Measurements from ENCODE around the gene FRA10AC1. TPM values are rescaled to one million over a fixed set of nuclear protein-coding genes. Genes with fewer than 3 reads are reported as not detected.
A peak's percentile ranks its signal among the peaks of the same experiment; 100 is the strongest.
"Not testable (repeated sequence)": the region's sequence is repeated elsewhere in the genome, so short reads cannot be mapped to it uniquely, and the experiment has no call there.

The FRA10AC1 gene
- total RNA-seq, 6 donors from 2014 or later, result 7.4 to 28.9 (median 12.2) TPM

GRCh38 chr10:93697207-93697606, 5.2 kb downstream of the FRA10AC1 start:
- no peak overlapping the region for H3K27ac ChIP-seq
- H3K27me3 ChIP-seq, result no peaks in the 10 kb centered on the region
- DNase-seq, result no peak
- TF ChIP-seq POLR2AphosphoS5 (IDR thresholded peaks at IDR 0.05) (no peak), EP300 (IDR thresholded peaks at IDR 0.05) (no peak), CTCF (IDR thresholded peaks at IDR 0.05) (no peak), POLR2A (IDR thresholded peaks at IDR 0.05) (no peak)
- WGBS, 2 donors, result 94 to 95% methylated on average over 2 of the region's 2 CpGs
- H3K4me1 ChIP-seq, result peaks cover 8 to 14% (median 10%) of the 10 kb centered on the region in 4 donors
- no peaks in the 10 kb centered on the region for H3K9me3 ChIP-seq
- peaks cover under 1 to 66% (median 22%) of the 10 kb centered on the region in 4 donors for H3K36me3 ChIP-seq
- no peak overlapping the region for H3K4me3 ChIP-seq
- ATAC-seq (ENCODE audit: low FRiP score in 2 of 2), result no peak

DNA sequence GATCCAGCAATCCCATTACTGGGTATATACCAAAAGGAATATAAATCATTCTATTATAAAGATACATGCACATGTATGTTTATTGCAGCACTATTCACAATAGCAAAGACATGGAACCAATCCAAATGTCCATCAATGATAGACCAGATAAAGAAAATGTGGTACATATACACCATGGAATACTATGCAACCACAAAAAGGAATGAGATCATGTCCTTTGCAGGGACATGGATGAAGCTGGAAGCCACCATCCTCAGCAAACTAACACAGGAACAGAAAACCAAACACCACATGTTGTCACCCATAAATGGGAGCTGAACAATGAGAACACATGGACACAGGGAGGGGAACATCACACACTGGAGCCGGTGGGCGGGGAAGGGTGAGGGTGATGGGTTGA, 5.8 kb downstream of the FRA10AC1 start:
- H3K4me3 ChIP-seq; DNase-seq; H3K27me3 ChIP-seq; ATAC-seq (ENCODE audit: low FRiP score in 2 of 2); H3K27ac ChIP-seq; H3K9me3 ChIP-seq: not testable (repeated sequence)
- WGBS, 2 donors, result 84 to 100% methylated on average over 2 of the region's 2 CpGs
- peaks cover 7 to 72% (median 26%) of the 10 kb centered on the region in 4 donors for H3K36me3 ChIP-seq
- peaks cover 6 to 12% (median 9%) of the 10 kb centered on the region in 4 donors for H3K4me1 ChIP-seq

DNA sequence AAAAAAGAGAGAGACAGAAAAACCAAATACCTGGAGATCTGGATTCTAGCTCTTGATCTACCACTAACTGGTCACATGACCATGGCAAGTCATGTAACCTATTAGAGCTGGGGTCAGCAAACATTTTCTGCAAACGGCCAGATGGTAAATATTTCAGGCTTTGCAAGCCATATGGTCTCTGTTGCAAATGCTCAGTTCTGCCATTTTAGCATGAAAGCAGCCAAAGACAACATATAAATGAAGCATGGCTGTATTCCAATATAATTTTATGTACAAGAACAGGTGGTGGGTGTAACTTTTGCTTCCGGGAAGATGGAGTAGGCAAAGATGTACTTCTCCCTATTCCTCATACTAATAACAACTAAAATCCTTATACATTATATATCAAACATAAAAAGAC, 6.7 kb downstream of the FRA10AC1 start:
- no peaks in the 10 kb centered on the region for H3K9me3 ChIP-seq
- H3K4me1 ChIP-seq, result peaks cover 0 to 5% (median 4%) of the 10 kb centered on the region in 4 donors
- ATAC-seq (ENCODE audit: low FRiP score in 2 of 2) (no peak), DNase-seq (no peak)
- H3K36me3 ChIP-seq, result peaks cover 8 to 80% (median 31%) of the 10 kb centered on the region in 4 donors
- no peaks in the 10 kb centered on the region for H3K27me3 ChIP-seq
- no peak overlapping the region for H3K27ac ChIP-seq
- H3K4me3 ChIP-seq, result no peak overlapping the region
- WGBS, 2 donors, result 82 to 83% methylated on average over 2 of the region's 2 CpGs
- no peak for TF ChIP-seq EP300 (IDR thresholded peaks at IDR 0.05)
- no peak for TF ChIP-seq CTCF (IDR thresholded peaks at IDR 0.05)
- TF ChIP-seq POLR2A (IDR thresholded peaks at IDR 0.05), result no peak
- TF ChIP-seq POLR2AphosphoS5 (IDR thresholded peaks at IDR 0.05), result no peak

DNA sequence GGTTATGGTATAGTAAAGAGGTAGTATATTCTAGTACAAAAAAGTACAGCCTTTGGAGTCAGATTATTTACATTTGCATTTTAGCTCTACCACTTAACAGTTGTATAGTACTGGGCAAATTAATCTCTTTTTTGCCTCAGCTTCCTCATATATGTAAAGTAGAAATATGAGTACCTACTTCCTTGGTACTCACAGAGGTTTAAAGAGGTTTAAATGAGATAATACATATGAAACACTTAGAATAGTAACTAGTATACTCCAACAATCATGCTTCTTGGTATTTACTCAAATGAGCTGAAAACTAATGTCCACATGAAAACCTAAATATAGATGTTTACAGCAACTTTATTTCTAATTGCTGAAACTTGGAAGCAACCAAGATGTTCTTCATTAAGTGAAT, 14.7 kb downstream of the FRA10AC1 start:
- Histone ChIP-seq H3K9me3 (no peaks in the 10 kb centered on the region), H3K4me1 (no peaks in the 10 kb centered on the region), H3K4me3 (no peak overlapping the region), H3K27ac (no peak overlapping the region), H3K36me3 (peaks cover 8 to 51% (median 18%) of the 10 kb centered on the region in 4 donors), H3K27me3 (no peaks in the 10 kb centered on the region)
- ATAC-seq (ENCODE audit: low FRiP score in 2 of 2) (no peak), DNase-seq (no peak)
- no peak for TF ChIP-seq CTCF (IDR thresholded peaks at IDR 0.05)
- no peak for TF ChIP-seq POLR2AphosphoS5 (IDR thresholded peaks at IDR 0.05)
- no peak for TF ChIP-seq POLR2A (IDR thresholded peaks at IDR 0.05)
- TF ChIP-seq EP300 (IDR thresholded peaks at IDR 0.05), result no peak

DNA sequence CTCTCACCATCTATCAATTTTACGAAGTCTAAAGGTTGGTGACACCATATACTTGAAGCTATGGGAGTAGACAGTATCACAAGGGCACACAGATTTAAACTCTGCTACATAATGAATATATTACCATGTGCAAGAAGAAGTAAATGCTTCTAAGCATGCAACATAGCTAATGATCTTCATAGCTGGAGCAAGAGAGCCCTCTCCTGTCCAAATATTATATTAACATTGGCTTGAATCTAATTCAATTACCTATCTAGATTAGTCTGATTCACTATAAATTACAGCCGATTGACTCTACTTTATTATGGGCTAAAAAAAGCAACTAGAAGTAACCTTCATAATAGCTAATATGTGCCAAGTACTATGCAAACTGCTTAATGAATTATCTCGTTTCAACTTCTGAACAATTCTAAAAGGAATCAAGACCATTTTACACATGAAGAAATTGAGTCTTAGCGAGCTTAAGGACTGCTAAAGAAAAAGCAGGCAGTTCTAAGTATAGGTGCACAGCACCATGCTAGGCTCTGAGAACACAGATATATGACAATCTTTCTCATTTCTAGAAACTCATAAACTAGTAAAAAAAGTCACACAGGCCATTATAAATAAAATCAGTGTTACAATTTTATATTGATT, 21.9 kb downstream of the FRA10AC1 start:
- Histone ChIP-seq H3K27ac (no peak overlapping the region), H3K4me1 (no peaks in the 10 kb centered on the region), H3K9me3 (no peaks in the 10 kb centered on the region), H3K27me3 (no peaks in the 10 kb centered on the region), H3K36me3 (peaks cover 0 to 69% (median 22%) of the 10 kb centered on the region in 4 donors), H3K4me3 (no peak overlapping the region)
- 75 to 77% methylated on average over 4 of the region's 4 CpGs for WGBS, 2 donors
- DNase-seq (no peak), ATAC-seq (ENCODE audit: low FRiP score in 2 of 2) (peak in 1 of 2 donors; percentile 54)
- TF ChIP-seq CTCF (IDR thresholded peaks at IDR 0.05), result peak in 4 of 6 experiments; percentile 18 to 52 (median 38)
- TF ChIP-seq POLR2AphosphoS5 (IDR thresholded peaks at IDR 0.05), result no peak
